OCI-LY3 (cell line): ENCODE data around the gene COG5.

Experiments used
- H2AFZ ChIP-seq: fragments of 200-600, 300-600 bp; shearing (Covaris generic); 2 replicates; pipeline ENCODE4 v1.6.0; 2014; ENCODE audit warnings: antibody characterized with exemption, low read depth, low read length
- H3K27ac ChIP-seq: fragments of 200-600, 300-600 bp; sonication (generic); 2 replicates; pipeline ENCODE4 v1.5.1; 2014; ENCODE audit warnings: mild to moderate bottlenecking, low read length, moderate library complexity, mixed read lengths
- H3K27me3 ChIP-seq: fragments of 200-600, 300-600 bp; sonication (generic); 2 replicates; pipeline ENCODE4 v1.6.1; 2014; ENCODE audit warnings: low read depth, low read length, mixed read lengths
- H3K36me3 ChIP-seq: fragments of 200-600, 300-600 bp; sonication (generic); replicated peaks from 2 replicates; pipeline ENCODE3; 2014; ENCODE audit warnings: low read depth, low read length, mixed read lengths
- H3K4me1 ChIP-seq: fragments of 300-600, 200-600 bp; sonication (generic); 2 replicates; pipeline ENCODE4 v1.6.1; 2014; ENCODE audit warnings: low read length, mixed read lengths
- H3K4me2 ChIP-seq: fragments of 200-600, 300-600 bp; sonication (generic); 2 replicates; pipeline ENCODE4 v1.6.1; 2014; ENCODE audit warnings: low read length, mixed read lengths
- H3K4me3 ChIP-seq: fragments of 300-600, 200-600 bp; sonication (generic); 2 replicates; pipeline ENCODE4 v1.5.1; 2014; ENCODE audit warnings: antibody characterized with exemption, mild to moderate bottlenecking, low read length, moderate library complexity
- H3K79me2 ChIP-seq: fragments of 300-600, 200-600 bp; shearing (Covaris generic); 2 replicates; pipeline ENCODE4 v1.6.1; 2014; ENCODE audit warnings: mild to moderate bottlenecking, low read length, mixed read lengths
- H3K9ac ChIP-seq: fragments of 300-600, 200-600 bp; shearing (Covaris generic); 2 replicates; pipeline ENCODE4 v1.6.0; 2014; ENCODE audit warnings: mild to moderate bottlenecking, low read length, moderate library complexity
- H3K9me3 ChIP-seq: fragments of 200-600, 300-600 bp; shearing (Covaris generic); 2 replicates; pipeline ENCODE4 v1.6.1; 2014; ENCODE audit warnings: low read length, mixed read lengths; ENCODE audit not compliant: insufficient read depth
- H4K20me1 ChIP-seq: fragments of 200-600, 300-600 bp; sonication (generic); 2 replicates; pipeline ENCODE4 v1.6.1; 2016; ENCODE audit warnings: low read length, mixed read lengths; ENCODE audit not compliant: insufficient read depth
- EZH2phosphoT487 ChIP-seq: fragments of 200-600 bp; shearing (Covaris generic); IDR thresholded peaks from 2 replicates; pipeline ENCODE4 v1.6.1; 2018; ENCODE audit warnings: antibody characterized with exemption, mixed run types, low read depth
- TF ChIP-seq, protein P1 (sequence below): fragments of 200-600, 300-600 bp; sonication (generic); IDR thresholded peaks from 2 replicates; pipeline ENCODE4 v1.5.1; 2014; ENCODE audit warnings: antibody characterized with exemption, low read length, low read depth

The COG5 gene

GRCh38 chr7:107387128-107387527, 176.6 kb downstream of the COG5 start:
- Histone ChIP-seq H3K27ac (no peak overlapping the region), H3K4me1 (peaks cover 14% of the 10 kb centered on the region), H3K27me3 (no peaks in the 10 kb centered on the region), H3K79me2 (no peaks in the 10 kb centered on the region), H3K4me2 (peak overlapping the region; percentile 43), H2AFZ (no peak overlapping the region), H3K9ac (no peak overlapping the region), H3K4me3 (peak overlapping the region; percentile 31; the same call in 1 of the 2 replicates), H3K9me3 (no peaks in the 10 kb centered on the region), H4K20me1 (no peaks in the 10 kb centered on the region), H3K36me3 (no peaks in the 10 kb centered on the region)
- TF ChIP-seq EZH2phosphoT487 = no peak
- TF ChIP-seq, protein P1, sequence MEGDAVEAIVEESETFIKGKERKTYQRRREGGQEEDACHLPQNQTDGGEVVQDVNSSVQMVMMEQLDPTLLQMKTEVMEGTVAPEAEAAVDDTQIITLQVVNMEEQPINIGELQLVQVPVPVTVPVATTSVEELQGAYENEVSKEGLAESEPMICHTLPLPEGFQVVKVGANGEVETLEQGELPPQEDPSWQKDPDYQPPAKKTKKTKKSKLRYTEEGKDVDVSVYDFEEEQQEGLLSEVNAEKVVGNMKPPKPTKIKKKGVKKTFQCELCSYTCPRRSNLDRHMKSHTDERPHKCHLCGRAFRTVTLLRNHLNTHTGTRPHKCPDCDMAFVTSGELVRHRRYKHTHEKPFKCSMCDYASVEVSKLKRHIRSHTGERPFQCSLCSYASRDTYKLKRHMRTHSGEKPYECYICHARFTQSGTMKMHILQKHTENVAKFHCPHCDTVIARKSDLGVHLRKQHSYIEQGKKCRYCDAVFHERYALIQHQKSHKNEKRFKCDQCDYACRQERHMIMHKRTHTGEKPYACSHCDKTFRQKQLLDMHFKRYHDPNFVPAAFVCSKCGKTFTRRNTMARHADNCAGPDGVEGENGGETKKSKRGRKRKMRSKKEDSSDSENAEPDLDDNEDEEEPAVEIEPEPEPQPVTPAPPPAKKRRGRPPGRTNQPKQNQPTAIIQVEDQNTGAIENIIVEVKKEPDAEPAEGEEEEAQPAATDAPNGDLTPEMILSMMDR = no peak

DNA sequence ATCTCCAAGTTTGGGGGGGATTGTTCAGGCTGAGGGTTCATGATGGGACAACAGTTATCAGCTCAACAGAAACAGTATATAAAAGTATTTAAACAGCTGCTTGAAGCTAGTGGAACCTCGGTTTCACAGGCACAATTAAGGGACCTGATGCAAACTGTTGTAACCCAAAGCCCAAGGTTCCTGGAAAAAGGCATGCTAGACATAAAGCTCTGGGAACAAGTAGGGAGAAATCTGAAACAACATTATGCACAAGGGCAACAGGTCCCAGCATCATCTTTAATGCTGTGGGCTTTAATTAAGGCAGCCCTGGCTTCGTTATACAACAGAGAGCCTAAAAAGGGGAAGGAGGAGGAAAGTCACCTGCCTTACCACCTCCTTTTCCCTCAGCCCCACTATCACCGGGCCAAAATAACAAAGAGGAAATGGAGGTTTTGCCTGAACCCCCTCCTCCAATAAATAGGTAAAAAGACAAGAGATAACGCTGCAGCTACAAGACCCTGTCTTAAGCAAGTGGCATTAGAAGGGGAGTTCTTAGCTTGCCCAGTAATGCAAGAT, 177.1 kb downstream of the COG5 start:
- peak overlapping the region; percentile 31; the same call in 1 of the 2 replicates for H3K4me3 ChIP-seq
- no peaks in the 10 kb centered on the region for H3K27me3 ChIP-seq
- no peak overlapping the region for H3K27ac ChIP-seq
- H3K9me3 ChIP-seq = no peaks in the 10 kb centered on the region
- peaks cover 14% of the 10 kb centered on the region for H3K4me1 ChIP-seq
- no peaks in the 10 kb centered on the region for H3K36me3 ChIP-seq
- H3K9ac ChIP-seq = no peak overlapping the region
- no peak overlapping the region for H2AFZ ChIP-seq
- H3K79me2 ChIP-seq = no peaks in the 10 kb centered on the region
- TF ChIP-seq, protein P1 = no peak
- TF ChIP-seq EZH2phosphoT487 = no peak
- H3K4me2 ChIP-seq = peak overlapping the region; percentile 43
- H4K20me1 ChIP-seq = no peaks in the 10 kb centered on the region

DNA sequence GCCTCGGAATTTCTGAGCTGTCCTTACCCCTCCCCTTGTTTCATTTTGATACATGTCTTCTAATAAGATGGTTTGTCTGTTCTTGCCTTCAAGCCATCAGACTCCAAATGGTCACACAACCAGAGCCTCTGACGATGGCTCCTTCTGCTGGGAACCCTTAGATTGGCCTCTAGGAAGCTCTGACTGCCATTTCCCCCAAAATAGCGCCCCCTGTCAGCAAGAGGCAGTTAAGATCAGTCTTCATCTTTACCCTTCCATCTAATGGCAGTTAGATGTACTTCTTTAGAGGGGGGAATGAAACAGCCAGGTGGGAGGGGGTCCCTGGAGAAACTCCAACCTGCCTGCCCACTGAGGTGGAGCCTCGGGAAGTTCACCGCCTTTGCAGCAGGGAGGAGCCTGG, 179.7 kb downstream of the COG5 start:
- Histone ChIP-seq H3K4me2 (no peak overlapping the region), H3K36me3 (no peaks in the 10 kb centered on the region), H3K9me3 (no peaks in the 10 kb centered on the region), H2AFZ (no peak overlapping the region), H3K4me1 (peaks cover 14% of the 10 kb centered on the region), H3K9ac (no peak overlapping the region), H3K79me2 (no peaks in the 10 kb centered on the region), H3K4me3 (no peak overlapping the region), H4K20me1 (no peaks in the 10 kb centered on the region), H3K27me3 (no peaks in the 10 kb centered on the region), H3K27ac (no peak overlapping the region)
- TF ChIP-seq, protein P1 = peak; percentile 41
- no peak for TF ChIP-seq EZH2phosphoT487

DNA sequence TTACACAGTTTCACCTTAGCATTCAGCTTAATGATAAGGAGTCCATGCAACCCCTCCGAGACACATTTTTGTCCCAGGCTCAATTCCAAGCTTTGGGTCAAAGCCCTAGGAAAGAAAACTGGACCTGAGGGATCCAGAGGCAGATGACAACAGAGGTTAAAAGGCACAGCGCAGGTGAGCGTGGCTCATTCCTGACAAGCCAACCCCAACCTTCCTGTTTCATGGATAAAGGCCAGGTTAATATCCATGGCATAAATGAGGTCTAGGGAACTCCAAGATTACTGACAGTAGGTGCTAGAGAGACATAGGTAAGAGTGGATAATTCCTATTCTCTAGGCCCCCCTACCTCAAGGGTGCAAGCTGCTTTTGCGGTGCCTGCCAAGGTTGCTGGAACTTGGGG, 180.5 kb downstream of the COG5 start:
- Histone ChIP-seq H3K4me2 (no peak overlapping the region), H2AFZ (no peak overlapping the region)

More for the DNA sequence above, 180.5 kb downstream of the COG5 start:
- no peaks in the 10 kb centered on the region for H3K36me3 ChIP-seq
- no peaks in the 10 kb centered on the region for H3K27me3 ChIP-seq
- no peaks in the 10 kb centered on the region for H3K79me2 ChIP-seq
- TF ChIP-seq, protein P1 = no peak
- no peak for TF ChIP-seq EZH2phosphoT487
- H4K20me1 ChIP-seq = no peaks in the 10 kb centered on the region
- H3K4me3 ChIP-seq = no peak overlapping the region
- H3K4me1 ChIP-seq = peaks cover 14% of the 10 kb centered on the region
- H3K27ac ChIP-seq = no peak overlapping the region
- H3K9me3 ChIP-seq = no peaks in the 10 kb centered on the region
- no peak overlapping the region for H3K9ac ChIP-seq
